ENCODE results near the gene SOCS4.

The SOCS4 gene

DNA sequence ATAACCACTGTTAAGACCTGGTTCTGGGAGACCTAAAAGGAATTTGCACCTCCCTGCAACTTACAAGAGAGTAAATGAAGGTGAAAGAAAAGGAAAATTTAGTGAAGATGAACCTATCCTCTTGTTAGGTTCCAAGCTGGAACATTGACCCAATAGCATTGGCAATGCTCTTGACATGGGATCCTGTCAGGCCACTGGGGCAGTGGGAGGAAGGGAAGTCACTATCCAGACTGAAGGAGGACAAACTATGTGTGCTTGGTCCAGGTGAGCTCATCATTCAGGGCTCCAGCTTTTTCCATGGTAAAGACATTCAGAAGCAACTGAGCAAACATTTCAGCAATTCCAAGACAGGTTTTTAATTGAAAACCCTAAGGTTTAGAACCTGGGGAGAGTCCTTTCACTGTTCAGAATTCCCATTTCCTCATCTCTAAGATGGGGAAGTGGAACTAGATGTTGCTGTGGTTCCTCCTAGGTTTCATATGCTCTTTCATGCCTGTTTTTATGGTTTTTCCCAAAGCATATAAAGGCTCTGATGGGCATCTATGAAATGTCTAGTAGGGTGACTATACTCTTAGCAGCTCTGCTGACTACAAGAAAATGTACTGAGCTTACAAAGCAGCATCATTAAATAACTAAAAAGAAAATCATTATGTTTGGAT is 57.5 kb downstream of the SOCS4 start:
- H3K4me3 ChIP-seq (ENCODE audit: low read depth, low read length) = no peak overlapping the region

DNA sequence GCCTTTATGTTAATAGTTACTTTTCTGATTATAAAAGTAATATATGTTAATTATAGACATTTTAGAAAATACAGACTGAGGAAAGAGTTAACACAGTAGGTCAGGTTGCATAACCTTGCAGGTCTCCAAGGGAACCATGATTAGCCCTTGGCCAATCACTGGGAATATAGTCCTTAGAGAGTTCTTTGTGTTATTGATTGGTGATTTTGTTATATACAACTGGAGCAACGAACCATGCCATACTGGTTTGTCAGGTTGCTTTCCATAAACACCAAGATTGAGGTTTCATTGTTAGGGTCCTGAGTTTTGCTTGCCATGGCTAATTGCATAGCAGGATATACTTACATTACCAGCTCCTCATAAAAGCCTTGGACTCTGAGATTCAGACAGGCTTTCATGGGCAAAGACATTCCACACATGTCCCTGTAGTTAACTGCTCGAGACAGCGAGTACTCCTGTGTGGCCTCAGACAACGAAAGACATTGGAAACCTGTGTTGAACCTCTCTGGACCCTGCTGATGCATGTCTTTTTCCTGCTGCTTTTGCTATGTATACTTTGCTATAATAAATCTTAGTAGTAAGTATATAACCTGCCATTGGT is 58.1 kb downstream of the SOCS4 start:
- no peak overlapping the region for H3K4me3 ChIP-seq (ENCODE audit: low read depth, low read length)

DNA sequence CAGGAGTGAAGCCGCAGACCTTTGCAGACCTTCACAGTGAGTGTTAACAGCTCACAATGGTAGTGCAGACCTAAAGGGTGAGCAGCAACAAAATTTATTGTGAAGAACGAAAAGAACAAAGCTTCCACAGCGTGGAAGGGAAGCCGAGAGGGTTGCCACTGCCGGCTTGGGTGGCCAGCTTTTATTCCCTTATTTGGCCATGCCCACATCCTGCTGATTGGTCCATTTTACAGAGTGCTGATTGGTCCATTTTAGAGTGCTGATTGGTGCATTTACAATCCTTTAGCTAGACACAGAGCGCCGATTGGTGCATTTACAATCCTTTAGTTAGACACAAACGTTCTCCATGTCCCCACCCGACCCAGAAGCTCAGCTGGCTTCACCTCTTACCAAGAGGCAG is 59.9 kb downstream of the SOCS4 start:
- H3K4me3 ChIP-seq (ENCODE audit: low read depth, low read length) = no peak overlapping the region

DNA sequence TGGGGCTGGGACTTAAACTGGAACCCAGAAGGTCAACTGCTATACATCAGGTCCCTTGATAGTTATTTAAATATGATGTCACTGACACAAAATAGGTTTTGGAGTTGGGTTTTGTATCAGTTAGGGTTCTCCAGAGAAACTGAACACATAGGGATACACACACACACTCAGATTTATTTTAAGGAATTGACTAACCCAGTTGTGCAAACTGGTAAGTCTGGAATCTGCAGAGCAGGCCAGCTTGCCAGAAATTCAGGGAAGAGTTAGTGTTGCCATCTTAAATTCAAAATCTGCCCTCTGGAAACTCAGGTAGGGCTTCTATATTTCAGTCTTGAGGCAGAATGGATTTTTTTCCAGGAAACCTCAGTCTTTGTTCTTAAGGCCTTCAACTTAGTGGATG is 61.3 kb downstream of the SOCS4 start:
- H3K4me3 ChIP-seq (ENCODE audit: low read depth, low read length) = no peak overlapping the region

DNA sequence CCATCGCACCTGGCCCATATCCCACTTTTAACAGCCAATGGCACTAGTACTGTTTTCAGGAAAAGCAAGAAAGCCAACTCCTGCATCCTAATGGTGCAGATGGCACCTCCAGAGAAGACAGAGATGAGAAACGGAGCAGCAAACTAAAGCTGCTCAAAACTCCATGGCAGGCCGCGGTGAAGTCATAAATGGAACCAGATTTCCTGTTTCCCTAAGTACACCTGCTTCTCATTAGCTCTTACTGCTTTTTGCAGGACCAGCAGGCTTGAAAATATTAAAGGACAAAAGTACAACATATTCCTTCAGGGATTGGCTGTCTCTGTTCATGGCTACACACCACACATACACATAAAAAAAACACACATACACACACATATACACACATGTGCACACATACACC is 65.3 kb downstream of the SOCS4 start:
- no peak overlapping the region for H3K4me3 ChIP-seq (ENCODE audit: low read depth, low read length)

DNA sequence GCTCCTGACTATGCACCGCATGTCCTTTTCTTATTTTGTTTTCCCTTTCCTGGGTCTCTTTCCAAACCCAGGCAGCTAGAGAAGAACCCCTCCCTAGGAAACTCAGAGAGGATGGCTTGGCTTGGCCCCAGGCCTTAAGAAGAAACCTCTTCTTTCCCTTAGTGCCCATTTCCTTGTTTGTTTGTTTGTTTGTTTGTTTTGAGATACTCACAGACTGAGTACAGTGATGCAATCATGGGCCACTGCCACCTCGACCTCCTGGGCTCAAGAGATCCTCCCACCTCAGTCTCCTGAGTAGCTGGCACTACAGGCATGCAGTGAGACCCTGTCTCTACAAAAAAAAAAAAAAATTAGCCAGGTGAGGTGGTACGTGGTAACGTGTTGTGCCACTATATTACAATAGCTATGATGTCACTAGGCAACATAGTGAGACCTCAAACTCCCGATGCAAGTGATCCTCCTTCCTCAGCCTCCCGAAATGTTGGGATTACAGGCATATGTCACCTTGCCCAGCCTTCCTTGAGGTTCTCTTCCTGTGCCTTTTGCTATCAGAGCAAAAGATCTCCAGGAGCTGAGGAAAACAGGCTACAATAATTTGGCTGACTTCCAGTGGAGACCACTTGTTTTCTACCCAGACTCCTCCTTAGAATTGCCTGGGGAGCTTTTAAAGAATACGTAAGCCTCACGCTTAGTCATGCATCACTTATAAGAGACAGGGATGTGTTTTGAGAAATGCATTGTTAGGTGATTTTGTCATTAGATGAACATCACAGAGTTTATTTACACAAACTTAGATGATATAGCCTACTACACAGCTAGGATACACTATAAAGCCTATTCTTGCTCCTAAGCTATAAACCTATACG is 67.5 kb downstream of the SOCS4 start:
- H3K4me3 ChIP-seq (ENCODE audit: low read depth, low read length) = no peak overlapping the region

DNA sequence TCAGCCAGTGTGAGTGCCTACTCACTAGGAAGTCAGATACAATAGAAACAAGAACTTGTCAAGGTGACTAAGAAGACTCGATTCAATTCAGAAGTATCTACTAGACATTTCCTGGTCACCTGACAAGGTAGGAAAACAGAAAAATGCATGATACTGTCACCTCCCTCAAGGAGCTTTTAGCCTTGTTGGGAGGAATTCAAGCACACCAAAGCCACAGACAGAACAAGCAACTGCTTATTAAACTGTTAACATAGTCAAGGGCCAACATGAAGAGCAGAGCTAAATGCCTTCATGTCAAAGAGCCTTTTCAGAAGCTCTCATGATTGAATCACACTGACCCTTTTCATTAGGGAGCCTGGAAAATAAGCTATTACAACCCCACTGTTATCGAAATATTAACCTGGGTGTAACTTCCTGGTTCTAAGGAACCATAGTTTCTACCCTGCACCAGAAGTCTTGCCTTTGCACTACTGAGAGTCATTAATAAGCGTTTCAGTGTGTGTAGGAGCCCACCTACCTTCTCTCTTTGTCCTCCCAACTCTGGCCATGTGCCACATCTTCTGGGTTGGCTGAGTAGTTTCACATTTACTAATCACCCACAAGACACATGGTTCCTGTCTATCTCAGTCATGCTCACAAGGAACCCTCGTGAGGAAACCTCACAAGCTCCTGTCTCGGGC is 71.0 kb downstream of the SOCS4 start:
- no peak overlapping the region for H3K4me3 ChIP-seq (ENCODE audit: low read depth, low read length)

DNA sequence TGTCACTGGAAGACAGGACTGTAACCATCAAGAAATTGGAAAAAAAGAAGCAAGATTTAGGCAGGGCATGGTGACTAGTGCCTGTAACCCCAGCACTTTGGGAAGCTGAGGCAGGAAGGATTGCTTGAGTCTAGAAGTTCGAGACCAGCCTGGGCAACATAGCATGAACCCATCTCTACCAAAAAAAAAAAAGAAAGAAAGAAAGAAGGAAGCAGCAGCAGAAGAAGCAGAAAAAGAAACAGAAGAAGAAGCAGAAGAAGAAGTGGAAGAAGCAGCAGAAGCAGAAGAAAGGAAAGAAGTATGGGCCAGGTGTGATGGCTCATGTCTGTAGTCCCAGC is 71.5 kb downstream of the SOCS4 start:
- H3K4me3 ChIP-seq (ENCODE audit: low read depth, low read length) = no peak overlapping the region

All from iPS-11a (cell line).